Hematopoietic multipotent progenitor cell treated with erythropoietin and hydrocortisone succinate and interleukin-3 and kit ligand, for 8 days (in vitro differentiated cells): Measurements from ENCODE around the gene GPR132.
"Not testable (repeated sequence)": the region's sequence is repeated elsewhere in the genome, so short reads cannot be mapped to it uniquely, and the experiment has no call there.

Experiments
- DNase-seq: peaks from one replicate; pipeline ENCODE4 v3.0.0-alpha.2; 2015

Gene GPR132

GRCh38 chr14:105059035-105059924, 6.0 kb downstream of the GPR132 start:
- DNase-seq = no peak

- DNase-seq = no peak
Observed at GRCh38 chr14:105058521-105059034, 6.7 kb downstream of the GPR132 start.

- DNase-seq = no peak
Observed at GRCh38 chr14:105056303-105056831, 8.9 kb downstream of the GPR132 start.

- DNase-seq = no peak
Observed at GRCh38 chr14:105055736-105056302, 9.4 kb downstream of the GPR132 start.

- no peak for DNase-seq
Observed at GRCh38 chr14:105055334-105055733, 9.9 kb downstream of the GPR132 start.

- no peak for DNase-seq
Observed at GRCh38 chr14:105053996-105054395, 11.2 kb downstream of the GPR132 start.

- no peak for DNase-seq
Observed at GRCh38 chr14:105053421-105053820, 11.8 kb downstream of the GPR132 start.

GRCh38 chr14:105052110-105052458, 13.1 kb downstream of the GPR132 start:
- no peak for DNase-seq

- DNase-seq = no peak
Observed at GRCh38 chr14:105051182-105052109, 13.8 kb downstream of the GPR132 start.

GRCh38 chr14:105050551-105050897, 14.7 kb downstream of the GPR132 start:
- DNase-seq = peak; percentile 55

- DNase-seq = no peak
Observed at GRCh38 chr14:105049753-105050550, 15.3 kb downstream of the GPR132 start.

GRCh38 chr14:105047283-105048016, 17.8 kb downstream of the GPR132 start:
- DNase-seq = no peak

GRCh38 chr14:105046891-105047282, 18.3 kb downstream of the GPR132 start:
- DNase-seq = no peak

GRCh38 chr14:105045710-105046326, 19.4 kb downstream of the GPR132 start:
- DNase-seq = peak; percentile 85

GRCh38 chr14:105043641-105044040, 21.6 kb downstream of the GPR132 start:
- DNase-seq = no peak

GRCh38 chr14:105042813-105043212, 22.4 kb downstream of the GPR132 start:
- no peak for DNase-seq

GRCh38 chr14:105041841-105042765, 23.1 kb downstream of the GPR132 start:
- DNase-seq = no peak

- no peak for DNase-seq
Observed at GRCh38 chr14:105039458-105040205, 25.6 kb downstream of the GPR132 start.

- DNase-seq = not testable (repeated sequence)
Observed at GRCh38 chr14:105035616-105036015, 29.6 kb downstream of the GPR132 start.
